SIG-M5 treated with dmso at 0.1 percent for 504 hours (cell line): ENCODE data around the gene TCP11.

ENCODE experiments used
- DNase-seq: peaks from one replicate; lab custom pipeline; 2025; ENCODE audit not compliant: unreplicated experiment; lab: John Stamatoyannopoulos, UW

The TCP11 gene

DNA sequence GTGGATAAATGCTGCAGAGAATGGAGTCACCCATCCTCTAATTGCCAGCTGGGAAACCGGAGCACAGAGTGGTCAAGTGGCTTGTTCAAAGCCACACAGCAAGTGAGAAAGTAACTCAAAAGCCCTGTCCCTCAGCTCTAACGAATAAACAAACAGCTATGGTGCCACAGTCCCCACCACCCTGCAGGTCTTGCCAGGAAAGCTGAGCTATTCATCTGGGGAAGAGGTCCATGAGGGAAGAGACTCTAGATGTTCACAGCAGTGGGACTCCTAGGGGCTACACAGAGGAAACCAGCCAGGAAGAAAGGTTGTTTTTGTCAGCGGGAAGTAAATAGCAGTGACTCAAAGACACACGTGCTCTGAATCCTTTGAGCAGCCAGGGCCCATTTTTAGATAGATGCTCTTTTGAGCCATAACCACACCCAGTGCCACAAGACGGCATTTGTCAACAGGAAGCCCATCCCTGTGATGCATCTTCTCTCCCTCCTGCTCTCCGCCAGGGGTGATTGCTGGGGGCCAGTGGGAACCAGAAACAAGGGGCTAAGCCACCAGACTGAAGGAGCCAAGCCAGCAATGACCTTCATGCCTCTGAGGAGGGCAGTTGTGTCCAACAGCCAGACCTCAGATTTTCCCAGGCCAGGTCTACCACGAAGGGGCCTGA, 32.4 kb upstream of the TCP11 start:
- no peak for DNase-seq

DNA sequence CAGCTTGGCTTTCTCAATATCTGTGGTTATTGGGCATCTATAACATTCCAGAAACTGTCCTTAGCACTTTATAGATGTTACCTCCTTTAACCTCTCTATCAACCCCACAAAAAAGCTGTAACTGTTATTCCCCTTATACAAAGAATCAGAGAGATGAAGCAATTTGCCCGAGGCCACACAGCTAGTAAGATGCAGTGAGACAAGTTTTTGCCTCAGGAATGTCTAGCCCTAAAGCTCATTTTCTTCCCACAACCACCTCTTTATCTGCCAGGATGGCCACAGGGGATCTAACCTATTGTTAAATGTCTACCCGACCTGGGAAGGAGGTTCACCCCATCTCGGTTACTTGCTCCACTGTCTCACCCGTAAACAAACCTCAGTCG, 31.9 kb upstream of the TCP11 start:
- DNase-seq, result no peak

DNA sequence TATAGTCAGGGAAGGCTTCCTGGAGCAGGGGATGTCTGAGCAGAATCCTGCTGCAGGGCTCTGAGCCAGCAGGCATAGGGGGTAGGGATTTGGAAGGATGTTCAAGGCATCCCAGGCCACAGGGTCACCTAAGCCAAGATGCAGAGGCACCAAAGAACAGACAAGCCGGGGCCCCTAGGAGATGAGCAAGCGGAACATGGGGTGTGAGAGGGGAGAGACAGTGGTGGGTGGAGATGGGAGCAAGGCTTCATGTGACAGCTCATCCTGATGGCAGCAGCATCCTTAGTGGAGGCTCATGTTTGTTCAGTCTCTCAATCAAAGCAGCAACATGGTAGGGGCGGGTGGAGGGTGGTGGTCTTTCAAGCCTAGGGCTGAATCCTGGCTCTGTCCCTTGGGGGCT, 29.8 kb upstream of the TCP11 start:
- no peak for DNase-seq

DNA sequence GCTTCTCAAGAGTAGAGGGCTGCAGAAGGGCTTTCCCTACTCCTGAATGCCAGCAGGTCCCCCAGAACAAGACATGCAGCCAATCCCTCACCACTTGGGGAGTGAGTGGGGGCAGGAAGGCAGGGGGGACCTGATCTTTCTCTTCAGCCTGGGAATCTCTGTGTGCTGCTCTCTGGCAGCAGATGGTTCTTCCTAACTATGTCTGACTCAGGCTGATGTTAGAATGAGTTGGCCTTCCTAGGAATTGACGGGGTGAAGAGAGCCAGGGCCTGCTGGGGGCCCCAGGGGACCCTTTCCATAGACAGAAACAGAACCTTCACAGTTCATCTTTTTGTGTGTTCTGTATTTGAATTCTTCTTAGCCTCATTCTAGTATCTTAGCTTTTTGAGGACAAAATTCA, 29.0 kb upstream of the TCP11 start:
- DNase-seq, result no peak

DNA sequence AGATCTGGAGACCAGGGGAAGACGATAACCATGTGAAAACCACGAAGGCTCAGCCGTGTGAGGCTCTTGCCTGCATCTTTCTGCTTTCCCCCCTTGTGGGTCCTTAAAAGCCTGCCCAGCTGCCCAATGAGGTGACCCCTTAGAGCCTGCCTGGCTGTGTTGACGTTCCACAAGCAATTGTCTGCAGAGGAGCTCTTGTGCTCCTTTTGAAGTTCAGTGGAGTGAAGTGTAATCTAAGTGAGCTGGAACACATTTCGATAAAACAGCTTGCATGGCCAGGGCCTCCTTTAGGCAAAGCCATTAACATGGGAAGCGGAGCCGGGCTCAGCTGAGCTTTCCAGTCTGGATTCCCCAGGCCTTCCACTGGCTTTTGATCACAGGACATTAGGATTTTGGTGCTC, 27.3 kb upstream of the TCP11 start:
- no peak for DNase-seq

DNA sequence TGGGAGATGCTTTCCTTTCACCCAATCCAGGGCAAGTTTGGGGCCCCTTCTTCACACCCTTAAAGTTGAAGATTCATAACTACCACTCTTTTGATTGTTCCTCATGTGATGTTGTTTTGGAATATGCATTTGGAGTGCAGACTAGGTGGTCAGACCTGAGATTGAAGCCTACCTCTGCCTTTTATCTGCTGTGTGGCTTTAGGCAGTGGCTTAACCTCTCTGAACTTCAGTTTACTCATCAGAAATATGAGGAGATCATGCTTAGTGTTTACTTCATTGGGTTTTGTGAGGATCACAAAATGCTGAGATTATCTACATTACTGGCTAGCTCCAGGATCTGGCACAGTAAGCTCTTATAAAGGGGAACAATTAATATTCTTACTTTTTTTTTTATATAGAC, 26.4 kb upstream of the TCP11 start:
- no peak for DNase-seq

DNA sequence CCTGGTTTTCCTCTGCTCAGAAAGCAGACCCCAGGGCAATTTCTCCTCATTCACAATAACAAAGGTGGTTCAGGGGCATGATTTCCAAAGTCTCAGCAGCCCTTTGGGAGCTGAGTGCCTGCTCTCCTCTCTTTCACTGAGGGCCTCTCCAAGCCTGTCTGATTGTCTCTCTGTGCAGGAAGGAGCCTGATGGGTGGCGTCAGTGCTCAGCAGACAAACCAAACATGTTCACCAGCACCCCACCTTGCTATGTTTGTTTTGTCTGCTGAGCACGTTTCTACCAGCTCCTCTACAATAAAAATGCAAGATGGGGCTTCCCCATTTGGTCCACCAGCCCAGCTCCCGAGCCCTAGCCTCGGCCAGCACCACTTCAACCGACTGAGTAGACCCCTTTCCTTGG, 25.4 kb upstream of the TCP11 start:
- DNase-seq, result no peak

DNA sequence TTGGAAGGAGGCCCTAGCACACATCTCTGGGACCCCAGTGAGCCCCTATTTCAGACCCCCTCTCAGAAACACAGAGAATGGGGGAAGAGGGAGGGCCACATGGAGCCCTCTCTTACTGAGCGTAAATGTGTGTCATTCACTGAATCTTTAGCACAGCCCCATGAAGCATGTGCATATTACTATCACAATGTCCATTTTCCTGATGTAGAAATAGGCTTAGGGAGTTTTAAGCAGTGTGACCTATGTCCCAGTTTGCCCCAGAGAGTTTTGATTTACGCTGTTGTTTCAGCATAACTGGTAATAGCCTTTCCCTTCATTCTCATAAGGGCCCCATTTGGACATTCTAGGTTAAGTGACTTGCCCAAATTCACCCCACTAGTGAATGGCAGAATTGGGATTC, 25.0 kb upstream of the TCP11 start:
- DNase-seq, result no peak

DNA sequence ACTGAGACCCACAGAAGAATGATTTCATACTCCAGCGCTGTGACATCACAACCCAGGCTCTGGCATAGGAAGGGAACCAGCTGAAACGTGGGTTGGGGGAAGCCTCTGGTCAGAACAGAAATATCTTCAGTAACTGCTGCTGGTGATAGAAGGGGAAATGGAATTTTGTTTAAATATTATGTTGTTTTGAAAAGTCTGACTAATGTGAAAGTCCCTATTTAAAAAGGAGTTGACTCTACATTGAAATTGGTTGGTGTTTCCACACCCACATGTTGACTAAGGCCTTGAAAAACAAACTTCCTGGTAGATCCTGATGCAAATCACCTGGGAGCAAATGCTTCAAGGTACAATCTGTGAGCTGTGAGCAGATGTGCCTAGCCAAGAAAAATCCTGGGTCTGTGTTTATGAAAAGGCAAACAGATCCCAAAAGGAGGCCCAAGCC, 24.5 kb upstream of the TCP11 start:
- no peak for DNase-seq

DNA sequence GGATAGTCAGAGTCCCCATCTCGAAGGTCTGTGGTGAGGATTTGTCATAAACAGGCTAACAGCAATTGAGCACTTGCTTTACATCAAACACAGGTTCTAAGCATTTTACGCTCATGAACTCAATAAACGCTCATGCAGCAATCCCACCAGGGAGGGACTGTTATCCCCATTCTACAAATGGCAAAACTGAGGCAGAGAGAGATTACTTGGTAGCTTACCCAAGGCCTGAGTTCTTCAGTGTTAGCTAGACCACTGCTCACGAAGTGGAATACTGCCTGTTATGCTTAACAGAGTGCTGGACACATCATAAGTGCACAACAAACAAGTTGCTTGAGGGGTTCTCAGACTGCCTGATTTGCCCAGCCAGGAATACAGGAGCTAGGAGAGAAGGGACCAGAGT, 23.7 kb upstream of the TCP11 start:
- DNase-seq, result no peak

DNA sequence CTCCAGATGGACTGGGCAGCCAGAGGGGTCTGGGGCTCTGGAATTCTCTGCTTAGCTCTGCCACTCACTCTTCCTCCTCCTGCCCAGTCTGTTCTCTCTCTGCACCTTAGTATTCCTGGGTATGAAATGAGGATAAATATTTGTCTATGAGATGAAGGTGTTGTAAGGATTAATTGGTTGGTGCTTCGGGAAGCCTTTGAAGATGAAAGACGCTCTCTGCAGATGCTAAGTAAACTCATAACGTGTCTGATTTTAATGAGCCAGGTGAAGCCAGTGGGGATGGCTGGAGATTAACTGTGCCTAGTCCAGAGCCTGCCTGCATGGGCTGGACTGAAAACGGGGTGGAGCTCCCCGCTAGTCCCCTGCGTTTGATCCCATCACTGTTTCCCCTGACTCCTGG, 23.1 kb upstream of the TCP11 start:
- DNase-seq, result no peak

DNA sequence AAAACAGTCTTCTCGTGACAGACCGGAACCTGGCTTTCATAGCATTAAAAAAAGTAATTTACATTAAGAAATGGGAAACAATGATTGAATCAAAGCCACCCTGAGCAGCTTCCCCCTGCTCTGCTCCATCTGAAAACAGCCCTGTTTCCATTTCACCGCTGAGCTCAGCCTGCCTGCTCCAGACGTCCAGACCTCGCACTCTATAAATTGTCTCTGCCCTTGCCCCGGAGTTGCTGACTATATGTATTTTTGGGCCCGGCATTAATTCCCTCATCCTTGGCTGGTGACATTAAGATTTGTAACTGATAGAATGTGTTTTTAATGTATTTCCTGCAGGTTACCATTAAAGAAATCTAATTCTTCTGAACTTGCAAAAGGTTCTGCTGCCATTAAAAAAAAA, 22.7 kb upstream of the TCP11 start:
- DNase-seq, result no peak

DNA sequence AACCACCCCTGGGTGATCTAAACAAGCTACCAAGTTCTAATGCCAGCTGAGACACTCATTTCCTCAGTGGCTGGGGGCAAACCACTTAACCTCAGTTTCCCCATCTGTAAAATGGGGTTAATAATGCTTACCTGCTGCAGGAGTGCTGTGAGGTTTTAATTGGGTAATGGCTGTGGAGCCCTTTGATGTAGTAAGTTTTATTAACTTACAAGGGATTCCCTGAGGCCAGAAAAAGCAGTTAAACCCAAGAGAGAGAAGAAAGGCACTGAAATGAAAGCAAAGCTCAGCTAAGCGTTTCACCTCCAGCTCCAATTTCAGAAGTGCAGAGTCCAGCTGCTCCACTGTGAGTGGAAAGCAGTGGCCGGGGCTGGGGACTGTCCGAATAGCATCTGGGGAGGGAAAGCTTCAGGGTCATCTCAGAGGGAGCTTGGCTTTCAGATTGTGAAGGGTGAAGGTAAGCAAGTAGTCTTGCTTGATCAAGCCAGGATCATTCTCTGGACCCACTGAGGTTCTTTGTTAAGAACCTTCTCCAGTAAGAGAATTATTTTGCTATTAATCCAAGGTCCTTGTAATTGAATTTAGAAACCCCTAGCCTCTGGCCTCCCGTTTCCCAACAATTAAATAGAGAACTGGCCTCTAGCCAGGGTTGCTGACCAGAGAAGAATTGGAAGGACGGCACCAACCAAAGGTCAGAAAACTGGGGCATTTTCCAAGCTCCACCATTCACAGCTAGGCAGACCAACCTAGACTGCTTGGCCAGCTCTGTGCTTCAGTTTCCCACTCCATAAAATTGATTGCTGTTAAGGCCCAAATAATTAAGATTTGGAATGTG, 20.9 kb upstream of the TCP11 start:
- no peak for DNase-seq

DNA sequence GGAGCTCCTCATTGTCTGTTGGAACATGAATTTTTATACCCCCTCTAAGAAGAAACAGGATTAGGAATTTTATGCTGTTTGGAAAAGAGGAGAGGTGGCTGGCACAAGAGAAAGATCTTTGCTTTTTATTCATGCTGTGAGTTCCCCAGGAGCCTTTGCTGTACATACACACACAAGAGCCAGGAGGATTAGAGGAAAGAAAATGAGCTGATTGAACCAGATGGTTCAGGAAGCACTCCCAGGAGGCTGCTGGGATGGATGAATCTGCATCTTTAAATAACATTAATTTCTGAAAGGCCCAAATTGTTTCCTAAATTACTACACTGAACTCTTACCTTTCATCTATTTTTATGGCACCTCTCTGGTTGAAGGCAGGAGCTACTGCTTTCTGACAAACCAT, 20.1 kb upstream of the TCP11 start:
- no peak for DNase-seq

DNA sequence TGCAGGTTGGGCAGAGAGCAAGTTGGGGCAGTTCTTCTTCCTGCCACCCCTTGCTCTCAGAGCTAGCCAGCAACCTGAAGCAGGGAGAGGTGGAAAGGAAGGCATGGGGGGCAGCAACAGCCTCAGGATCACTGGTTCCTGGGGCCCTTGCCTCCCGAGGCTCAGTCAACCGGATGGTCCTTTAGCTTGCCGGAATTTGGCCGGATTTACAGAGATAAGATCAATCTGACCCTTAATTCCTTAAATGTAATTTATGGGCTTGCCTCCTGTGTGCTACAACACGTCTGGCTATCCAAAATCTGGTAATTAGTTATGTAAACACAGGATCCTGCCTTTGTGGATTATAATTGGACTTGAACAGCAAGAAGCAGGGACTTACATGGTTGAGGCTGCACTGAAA, 19.5 kb upstream of the TCP11 start:
- no peak for DNase-seq

DNA sequence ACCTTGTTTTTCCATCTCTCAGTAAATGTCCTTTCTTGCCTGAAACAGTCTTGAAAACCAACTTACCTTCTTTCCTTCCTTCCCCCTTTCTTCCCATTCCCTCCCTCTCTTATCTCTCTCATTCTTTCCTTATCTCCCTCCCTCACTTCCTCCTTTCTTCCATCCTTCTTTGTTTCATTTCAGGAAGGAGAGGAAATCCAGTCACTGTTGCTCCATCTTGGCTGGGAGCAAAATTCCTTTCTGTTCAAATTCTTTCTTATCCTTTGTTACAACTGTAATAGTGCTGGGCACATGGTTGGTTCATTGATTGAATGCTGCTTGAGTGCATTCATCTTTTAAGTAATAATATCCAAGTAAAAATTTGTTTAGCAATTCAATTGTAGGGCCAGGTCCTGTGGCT, 17.4 kb upstream of the TCP11 start:
- no peak for DNase-seq

DNA sequence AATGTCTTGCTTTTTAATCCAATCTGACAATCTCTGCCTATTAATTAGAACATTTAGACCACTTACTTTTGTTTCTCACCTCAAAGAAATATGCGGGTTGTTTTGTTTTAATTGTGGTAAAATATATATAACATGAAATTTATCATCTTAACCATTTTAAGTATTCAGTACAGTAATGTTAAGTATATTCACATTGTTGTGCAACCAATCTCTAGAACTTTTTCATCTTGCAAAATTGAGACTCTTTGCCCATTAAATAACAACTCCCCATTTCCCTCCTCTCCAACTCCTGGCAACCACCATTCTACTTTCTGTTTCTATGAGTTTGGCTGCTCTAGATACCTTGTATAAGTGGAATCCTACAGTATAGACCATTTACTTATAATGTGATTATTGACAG, 13.8 kb upstream of the TCP11 start:
- no peak for DNase-seq

DNA sequence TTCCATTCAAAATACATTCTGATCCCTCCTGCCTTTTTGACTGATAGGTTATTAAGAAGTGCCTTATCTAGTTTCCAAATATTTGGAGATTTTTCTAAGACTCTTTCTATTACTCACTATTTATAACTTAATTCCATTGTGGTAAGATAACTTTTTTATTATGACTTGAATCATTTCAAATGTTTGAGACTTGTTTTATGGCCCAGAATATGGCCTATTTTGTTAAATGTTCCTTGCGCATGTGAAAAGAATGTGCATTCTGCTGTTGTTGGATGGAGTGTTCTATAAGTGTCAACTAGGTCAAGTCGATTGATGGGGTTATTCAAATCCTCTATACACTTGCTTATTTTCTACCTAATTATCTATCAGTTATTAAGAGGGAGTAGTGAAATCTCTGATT, 13.1 kb upstream of the TCP11 start:
- no peak for DNase-seq

DNA sequence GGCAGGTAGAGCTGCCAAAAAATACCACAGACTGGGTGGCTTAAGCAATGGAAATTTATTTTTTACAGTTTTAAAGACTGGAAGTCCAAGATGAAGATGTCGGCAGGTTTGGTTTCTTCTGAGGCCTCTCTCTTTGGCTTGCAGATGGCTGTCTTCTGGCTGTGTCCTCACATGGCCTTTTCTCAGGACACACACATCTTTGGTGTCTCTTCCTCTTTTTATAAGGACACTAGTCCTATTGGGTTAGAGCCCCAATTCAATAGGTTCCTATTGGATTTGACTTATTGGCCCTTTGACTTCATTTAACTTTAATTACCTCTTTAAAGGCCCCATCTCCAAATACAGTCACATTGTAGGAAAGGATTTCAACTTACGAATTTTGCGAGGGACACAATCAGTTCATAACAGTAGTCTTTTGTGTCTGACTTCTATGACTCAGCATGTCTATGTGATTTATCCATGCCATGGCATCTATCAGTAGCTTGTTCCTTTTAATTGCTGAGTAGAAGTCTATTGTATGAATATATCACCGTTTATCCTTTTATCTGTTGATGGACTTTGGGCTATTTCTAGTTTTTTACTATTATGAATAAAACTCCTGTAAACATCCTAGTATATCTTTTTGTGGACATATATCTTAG, 11.0 kb upstream of the TCP11 start:
- DNase-seq, result no peak

DNA sequence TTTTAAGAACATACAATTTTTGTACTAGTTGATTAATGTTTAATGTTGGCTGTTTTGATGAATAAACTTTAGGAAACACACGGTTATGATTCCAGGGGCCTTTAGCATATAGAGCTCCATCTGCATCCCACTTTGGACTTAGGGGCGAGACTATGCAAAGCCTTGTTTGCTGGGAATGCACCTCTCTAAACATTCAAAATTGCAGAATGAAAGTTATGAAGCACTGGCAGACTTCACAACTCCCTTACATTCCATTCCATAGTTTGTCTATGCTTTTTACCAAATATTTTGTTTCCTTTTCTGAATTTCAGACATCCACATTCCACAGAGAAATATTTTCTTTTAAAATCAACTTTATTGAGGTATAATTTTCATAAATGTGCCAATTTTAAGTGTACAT, 10.3 kb upstream of the TCP11 start:
- no peak for DNase-seq

DNA sequence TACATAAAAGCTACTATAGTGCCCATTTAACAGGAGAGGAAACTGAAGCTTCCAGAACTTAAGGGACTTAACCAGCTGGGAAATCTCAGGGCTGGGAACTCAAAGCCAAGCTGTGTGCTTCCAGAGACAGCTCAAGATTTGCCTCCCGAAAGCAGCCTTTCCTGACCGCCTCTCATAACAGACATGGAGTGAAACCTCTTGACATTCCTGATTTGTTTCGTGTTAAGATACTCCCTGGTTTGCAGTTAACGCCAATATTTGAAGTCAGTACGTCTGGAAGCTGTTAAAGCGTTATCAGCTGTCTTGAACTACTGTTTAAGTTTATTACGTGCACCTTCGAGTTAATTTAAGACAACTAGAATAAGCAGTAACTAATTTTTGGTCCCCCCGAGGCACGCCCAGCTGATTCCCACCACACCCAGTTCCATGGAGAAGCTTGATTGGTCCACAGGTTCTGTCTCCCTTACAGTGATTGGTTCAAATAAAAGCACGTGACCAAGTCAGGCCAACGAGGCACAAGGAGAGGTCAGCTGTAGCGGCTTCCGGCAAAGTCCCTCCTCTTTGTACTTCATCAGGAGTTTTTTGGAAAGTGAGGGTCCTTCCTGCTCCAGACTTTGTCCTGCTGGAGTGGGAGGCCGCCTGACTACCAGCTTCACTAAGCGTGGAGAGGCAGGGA, 8.9 kb upstream of the TCP11 start:
- DNase-seq, result no peak
